HepG2 (cell line): ENCODE data around the gene DZANK1. TPM values are rescaled to one million over a fixed set of nuclear protein-coding genes. Genes with fewer than 3 reads are reported as not detected.
A peak's percentile ranks its signal among the peaks of the same experiment; 100 is the strongest.

ENCODE experiments used
- ARNTL ChIP-seq: sonication (generic); formaldehyde crosslinking; IDR thresholded peaks from 2 replicates; pipeline ENCODE4 v1.4.0; 2020; ENCODE audit warnings: mild to moderate bottlenecking, missing genetic modification reagents
- ATF7-NPFF ChIP-seq: sonication (generic); formaldehyde crosslinking; IDR thresholded peaks from 2 replicates; pipeline ENCODE4 v1.8.1; 2023; ENCODE audit warnings: mild to moderate bottlenecking, low read depth, missing genetic modification reagents, moderate library complexity
- EEA1 ChIP-seq: sonication (generic); formaldehyde crosslinking; IDR thresholded peaks from 2 replicates; pipeline ENCODE4 v1.5.1; 2020; ENCODE audit warnings: mild to moderate bottlenecking, missing genetic modification reagents, borderline replicate concordance
- HHEX ChIP-seq: IDR thresholded peaks from 2 replicates; pipeline ENCODE4 v1.6.1; 2016; ENCODE audit warnings: control low read depth
- JUN ChIP-seq: sonication (generic); formaldehyde crosslinking; IDR thresholded peaks from 2 replicates; pipeline ENCODE4 v1.4.0; 2020; ENCODE audit warnings: mild to moderate bottlenecking, missing genetic modification reagents
- KLF15 ChIP-seq: sonication (generic); formaldehyde crosslinking; IDR thresholded peaks from 2 replicates; pipeline ENCODE4 v1.8.1; 2023; ENCODE audit warnings: borderline replicate concordance, mild to moderate bottlenecking, inconsistent platforms, missing genetic modification reagents, mixed read lengths
- NPAS2 ChIP-seq: sonication (generic); formaldehyde crosslinking; IDR thresholded peaks from 2 replicates; pipeline ENCODE4 v1.8.0; 2022; ENCODE audit warnings: mild to moderate bottlenecking, missing genetic modification reagents, borderline replicate concordance
- RAD51 ChIP-seq: fragments of 450-650 bp; IDR thresholded peaks from 2 replicates; pipeline ENCODE4 v1.6.1; 2016; ENCODE audit warnings: borderline replicate concordance
- RORA ChIP-seq: sonication (generic); formaldehyde crosslinking; IDR thresholded peaks from 2 replicates; pipeline ENCODE4 v1.5.0; 2020; ENCODE audit warnings: mild to moderate bottlenecking, missing genetic modification reagents, moderate library complexity
- SAP130 ChIP-seq: IDR thresholded peaks from 2 replicates; pipeline ENCODE4 v1.6.1; 2016; ENCODE audit warnings: low read depth
- ZNF160 ChIP-seq: sonication (generic); formaldehyde crosslinking; IDR thresholded peaks from 2 replicates; pipeline ENCODE4 v1.8.0; 2022; ENCODE audit warnings: mild to moderate bottlenecking, inconsistent platforms, missing genetic modification reagents
- ZNF263 ChIP-seq: sonication (generic); formaldehyde crosslinking; IDR thresholded peaks from 2 replicates; pipeline ENCODE4 v1.4.0; 2020; ENCODE audit warnings: missing genetic modification reagents
- ZNF30 ChIP-seq: sonication (generic); formaldehyde crosslinking; IDR thresholded peaks from 2 replicates; pipeline ENCODE4 v1.5.0; 2020; ENCODE audit warnings: mild to moderate bottlenecking, missing genetic modification reagents
- ZNF546 ChIP-seq: sonication (generic); formaldehyde crosslinking; conservative IDR thresholded peaks from 2 replicates; pipeline ENCODE4 v1.8.1; 2023; ENCODE audit warnings: mild to moderate bottlenecking, missing genetic modification reagents
- ZNF652 ChIP-seq: IDR thresholded peaks from 2 replicates; pipeline ENCODE4 v1.6.1; 2016; ENCODE audit warnings: low read depth, borderline replicate concordance
- ZNF772 ChIP-seq: sonication (generic); formaldehyde crosslinking; IDR thresholded peaks from 2 replicates; pipeline ENCODE4 v1.5.0; 2020; ENCODE audit warnings: mild to moderate bottlenecking, missing genetic modification reagents
- ZNF776 ChIP-seq: sonication (generic); formaldehyde crosslinking; IDR thresholded peaks from 2 replicates; pipeline ENCODE4 v1.4.0; 2020; ENCODE audit warnings: mild to moderate bottlenecking, missing genetic modification reagents
- polyA plus RNA-seq, 8 experiments: library from polyadenylated mRNA; depleted of rRNA in 3 of 8; stranded (reverse) in 7 of 8; unstranded in 1 of 8; fragments of >200 nt; fragmentation: Illumina TruSeq in 4 of 8; extraction: Trizol in 4 of 8; gene quantifications; 2 replicates each; pipeline versions ENCODE4 v1.2.1 to v1.2.3, GENCODE V29; 2011 to 2016; ENCODE audit warnings: low read depth in 4 of 8, missing spikeins in 1 of 8, mixed read lengths in 1 of 8; ENCODE audit not compliant: insufficient read depth in 1 of 8
- total RNA-seq, 5 experiments: library from RNA; depleted of rRNA; stranded (reverse); fragments of >200 nt; fragmentation: Illumina TruSeq; extraction: Trizol; gene quantifications; 2 replicates each; pipeline ENCODE4 v1.2.3, GENCODE V29; 2016; ENCODE audit warnings: low read depth in 1 of 5
- TF ChIP-seq, protein P1 (sequence below): sonication (generic); formaldehyde crosslinking; IDR thresholded peaks from 2 replicates; pipeline ENCODE4 v1.8.0; 2022; ENCODE audit warnings: mild to moderate bottlenecking, missing genetic modification reagents, borderline replicate concordance
- TF ChIP-seq, protein P2 (sequence below): sonication (generic); formaldehyde crosslinking; IDR thresholded peaks from 2 replicates; pipeline ENCODE4 v1.8.1; 2023; ENCODE audit warnings: mild to moderate bottlenecking, missing genetic modification reagents
- TF ChIP-seq, protein P3 (sequence below): sonication (generic); formaldehyde crosslinking; IDR thresholded peaks from 2 replicates; pipeline ENCODE4 v1.9.0; 2022; ENCODE audit warnings: low read depth, missing genetic modification reagents
- TF ChIP-seq, protein P4 (sequence below): IDR thresholded peaks from 2 replicates; pipeline ENCODE4 v1.6.1; 2016; ENCODE audit warnings: low read depth, borderline replicate concordance

Gene DZANK1
- total and polyA plus RNA-seq, 2 of the 13 experiments (the other 11 are each of a cell fraction or from before 2014, with no cell fraction given): 1.6 to 3.2 TPM

DNA sequence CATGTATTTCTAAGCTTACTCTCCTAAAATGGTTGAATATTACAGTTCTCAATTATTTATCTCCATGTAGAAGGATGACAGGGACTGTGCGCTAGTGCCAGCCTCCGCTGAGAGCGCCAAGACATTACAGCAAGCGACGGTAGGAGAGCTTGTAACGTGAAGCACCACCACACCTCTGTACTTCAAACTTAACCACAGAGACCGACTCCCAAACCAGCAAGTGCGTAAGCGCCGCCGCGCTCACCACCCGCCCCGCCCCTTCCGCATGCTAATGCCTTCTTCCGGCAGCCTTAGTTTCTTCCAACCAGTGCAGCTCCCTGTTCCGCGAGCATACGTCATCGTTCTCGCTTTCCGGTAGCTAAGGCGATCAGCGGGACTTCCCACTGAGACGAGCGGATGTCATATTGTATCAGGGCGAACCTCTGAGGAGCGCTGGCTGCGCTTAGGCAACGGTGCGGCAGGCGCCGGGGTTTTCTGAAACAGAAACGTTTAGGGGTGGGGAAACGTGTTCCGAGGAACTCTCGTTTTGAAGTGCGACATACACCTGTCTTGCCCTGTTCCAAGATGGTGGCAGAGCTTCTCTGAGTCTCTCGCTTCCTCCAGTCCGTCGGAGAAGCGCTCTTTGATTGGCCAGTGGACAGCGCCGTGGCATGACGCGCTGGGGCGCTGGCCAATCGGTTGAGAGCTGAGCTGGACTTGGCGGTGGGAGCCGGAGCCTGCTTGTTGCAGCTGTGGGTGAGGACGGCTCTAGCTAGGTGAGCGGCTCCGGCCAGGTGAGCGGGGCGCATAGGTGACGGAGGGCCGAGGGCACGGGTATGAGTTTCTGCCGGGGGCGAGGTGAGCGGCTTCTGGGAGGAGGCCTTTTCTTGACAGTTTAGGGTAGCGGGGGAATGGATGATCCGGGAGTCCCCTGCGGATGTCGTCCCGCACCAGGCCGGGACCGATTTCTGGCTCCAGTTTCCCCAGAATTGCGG, 40.7 kb upstream of the DZANK1 start, which contains the start of gene SEC23B (continued):
- TF ChIP-seq, protein P1, sequence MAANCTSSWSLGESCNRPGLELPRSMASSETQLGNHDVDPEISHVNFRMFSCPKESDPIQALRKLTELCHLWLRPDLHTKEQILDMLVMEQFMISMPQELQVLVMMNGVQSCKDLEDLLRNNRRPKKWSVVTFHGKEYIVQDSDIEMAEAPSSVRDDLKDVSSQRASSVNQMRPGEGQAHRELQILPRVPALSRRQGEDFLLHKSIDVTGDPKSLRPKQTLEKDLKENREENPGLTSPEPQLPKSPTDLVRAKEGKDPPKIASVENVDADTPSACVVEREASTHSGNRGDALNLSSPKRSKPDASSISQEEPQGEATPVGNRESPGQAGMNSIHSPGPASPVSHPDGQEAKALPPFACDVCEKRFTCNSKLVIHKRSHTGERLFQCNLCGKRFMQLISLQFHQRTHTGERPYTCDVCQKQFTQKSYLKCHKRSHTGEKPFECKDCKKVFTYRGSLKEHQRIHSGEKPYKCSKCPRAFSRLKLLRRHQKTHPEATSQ (CRISPR knock-in tag): no peak; the same call in 1 of the 2 replicates
- TF ChIP-seq ZNF263 (CRISPR knock-in tag): peak; percentile 65
- TF ChIP-seq ZNF772 (CRISPR knock-in tag): peak; percentile 91
- TF ChIP-seq, protein P2, sequence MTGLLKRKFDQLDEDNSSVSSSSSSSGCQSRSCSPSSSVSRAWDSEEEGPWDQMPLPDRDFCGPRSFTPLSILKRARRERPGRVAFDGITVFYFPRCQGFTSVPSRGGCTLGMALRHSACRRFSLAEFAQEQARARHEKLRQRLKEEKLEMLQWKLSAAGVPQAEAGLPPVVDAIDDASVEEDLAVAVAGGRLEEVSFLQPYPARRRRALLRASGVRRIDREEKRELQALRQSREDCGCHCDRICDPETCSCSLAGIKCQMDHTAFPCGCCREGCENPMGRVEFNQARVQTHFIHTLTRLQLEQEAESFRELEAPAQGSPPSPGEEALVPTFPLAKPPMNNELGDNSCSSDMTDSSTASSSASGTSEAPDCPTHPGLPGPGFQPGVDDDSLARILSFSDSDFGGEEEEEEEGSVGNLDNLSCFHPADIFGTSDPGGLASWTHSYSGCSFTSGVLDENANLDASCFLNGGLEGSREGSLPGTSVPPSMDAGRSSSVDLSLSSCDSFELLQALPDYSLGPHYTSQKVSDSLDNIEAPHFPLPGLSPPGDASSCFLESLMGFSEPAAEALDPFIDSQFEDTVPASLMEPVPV (CRISPR knock-in tag): peak; percentile 81; the same call in 1 of the 2 replicates
- TF ChIP-seq ZNF30 (CRISPR knock-in tag): no peak
- TF ChIP-seq, protein P3, sequence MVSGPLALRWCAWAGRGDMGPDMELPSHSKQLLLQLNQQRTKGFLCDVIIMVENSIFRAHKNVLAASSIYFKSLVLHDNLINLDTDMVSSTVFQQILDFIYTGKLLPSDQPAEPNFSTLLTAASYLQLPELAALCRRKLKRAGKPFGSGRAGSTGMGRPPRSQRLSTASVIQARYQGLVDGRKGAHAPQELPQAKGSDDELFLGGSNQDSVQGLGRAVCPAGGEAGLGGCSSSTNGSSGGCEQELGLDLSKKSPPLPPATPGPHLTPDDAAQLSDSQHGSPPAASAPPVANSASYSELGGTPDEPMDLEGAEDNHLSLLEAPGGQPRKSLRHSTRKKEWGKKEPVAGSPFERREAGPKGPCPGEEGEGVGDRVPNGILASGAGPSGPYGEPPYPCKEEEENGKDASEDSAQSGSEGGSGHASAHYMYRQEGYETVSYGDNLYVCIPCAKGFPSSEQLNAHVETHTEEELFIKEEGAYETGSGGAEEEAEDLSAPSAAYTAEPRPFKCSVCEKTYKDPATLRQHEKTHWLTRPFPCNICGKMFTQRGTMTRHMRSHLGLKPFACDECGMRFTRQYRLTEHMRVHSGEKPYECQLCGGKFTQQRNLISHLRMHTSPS (CRISPR knock-in tag): no peak; the same call in 1 of the 2 replicates
- TF ChIP-seq HHEX (CRISPR knock-in tag): no peak; the same call in 1 of the 2 replicates
- TF ChIP-seq RAD51: no peak
- peak; percentile 71 for TF ChIP-seq ARNTL (CRISPR knock-in tag)
- TF ChIP-seq SAP130 (CRISPR knock-in tag): peak; percentile 98
- TF ChIP-seq EEA1 (CRISPR knock-in tag): peak; percentile 71; the same call in 1 of the 2 replicates
- no peak for TF ChIP-seq NPAS2 (CRISPR knock-in tag)
- TF ChIP-seq JUN (CRISPR knock-in tag): peak; percentile 63
- TF ChIP-seq ATF7-NPFF: peak; percentile 94
- TF ChIP-seq ZNF776 (CRISPR knock-in tag): no peak
- TF ChIP-seq RORA (CRISPR knock-in tag): no peak
- peak; percentile 49; the same call in 1 of the 2 replicates for TF ChIP-seq ZNF652 (CRISPR knock-in tag)
- TF ChIP-seq, protein P4, sequence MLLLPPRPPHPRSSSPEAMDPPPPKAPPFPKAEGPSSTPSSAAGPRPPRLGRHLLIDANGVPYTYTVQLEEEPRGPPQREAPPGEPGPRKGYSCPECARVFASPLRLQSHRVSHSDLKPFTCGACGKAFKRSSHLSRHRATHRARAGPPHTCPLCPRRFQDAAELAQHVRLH (CRISPR knock-in tag): peak; percentile 93
- peak; percentile 71; the same call in 1 of the 2 replicates for TF ChIP-seq ZNF546 (CRISPR knock-in tag)
- 0 out of 2 replicates have a peak, but pooled peaks have one; percentile 65 for TF ChIP-seq ZNF160 (CRISPR knock-in tag)
- TF ChIP-seq KLF15 (CRISPR knock-in tag): peak; percentile 84; the same call in 1 of the 2 replicates
